IPS-20b (cell line): Measurements from ENCODE around the gene NVL.

Experiments
- H3K27ac ChIP-seq: one replicate; pipeline ENCODE4 v1.5.1; 2013; ENCODE audit warnings: low read length
- H3K27me3 ChIP-seq: 2 replicates; pipeline ENCODE4 v1.6.1; 2013; ENCODE audit warnings: mild to moderate bottlenecking, low read length, inconsistent platforms; ENCODE audit not compliant: insufficient read depth
- H3K36me3 ChIP-seq: 2 replicates; pipeline ENCODE4 v1.6.1; 2013; ENCODE audit warnings: low read depth, mild to moderate bottlenecking, inconsistent platforms, low read length, moderate library complexity; ENCODE audit not compliant: insufficient read depth
- H3K4me1 ChIP-seq: 2 replicates; pipeline ENCODE4 v1.6.1; 2013; ENCODE audit warnings: mild to moderate bottlenecking, control low read depth, inconsistent platforms, low read length, moderate library complexity; ENCODE audit not compliant: insufficient read depth
- H3K4me3 ChIP-seq: 2 replicates; pipeline ENCODE4 v1.5.1; 2013; ENCODE audit warnings: mild to moderate bottlenecking, low read length, inconsistent platforms
- H3K9ac ChIP-seq: 2 replicates; pipeline ENCODE4 v1.6.1; 2013; ENCODE audit warnings: low read depth, mild to moderate bottlenecking, inconsistent platforms, low read length, moderate library complexity
- H3K9me3 ChIP-seq: 2 replicates; pipeline ENCODE4 v1.6.1; 2013; ENCODE audit warnings: mild to moderate bottlenecking, low read depth, low read length, inconsistent platforms; ENCODE audit not compliant: insufficient read depth

NVL gene

GRCh38 chr1:224271106-224271505 lies 58.9 kb downstream of the NVL start:
- H3K27ac ChIP-seq = no peak overlapping the region
- no peak overlapping the region for H3K9ac ChIP-seq
- H3K4me3 ChIP-seq = no peak overlapping the region
- H3K4me1 ChIP-seq = no peaks in the 10 kb centered on the region
- peaks cover 53% of the 10 kb centered on the region for H3K36me3 ChIP-seq
- no peaks in the 10 kb centered on the region for H3K9me3 ChIP-seq
- no peaks in the 10 kb centered on the region for H3K27me3 ChIP-seq

GRCh38 chr1:224267925-224268324 lies 62.0 kb downstream of the NVL start:
- Histone ChIP-seq H3K9ac (no peak overlapping the region), H3K4me1 (no peaks in the 10 kb centered on the region), H3K9me3 (no peaks in the 10 kb centered on the region), H3K4me3 (no peak overlapping the region), H3K27me3 (no peaks in the 10 kb centered on the region), H3K36me3 (peaks cover 47% of the 10 kb centered on the region), H3K27ac (no peak overlapping the region)

GRCh38 chr1:224266915-224267856 lies 62.8 kb downstream of the NVL start:
- H3K9me3 ChIP-seq = no peaks in the 10 kb centered on the region
- H3K36me3 ChIP-seq = peaks cover 47% of the 10 kb centered on the region
- H3K4me3 ChIP-seq = no peak overlapping the region
- H3K9ac ChIP-seq = no peak overlapping the region
- H3K4me1 ChIP-seq = no peaks in the 10 kb centered on the region
- no peaks in the 10 kb centered on the region for H3K27me3 ChIP-seq
- H3K27ac ChIP-seq = no peak overlapping the region

DNA sequence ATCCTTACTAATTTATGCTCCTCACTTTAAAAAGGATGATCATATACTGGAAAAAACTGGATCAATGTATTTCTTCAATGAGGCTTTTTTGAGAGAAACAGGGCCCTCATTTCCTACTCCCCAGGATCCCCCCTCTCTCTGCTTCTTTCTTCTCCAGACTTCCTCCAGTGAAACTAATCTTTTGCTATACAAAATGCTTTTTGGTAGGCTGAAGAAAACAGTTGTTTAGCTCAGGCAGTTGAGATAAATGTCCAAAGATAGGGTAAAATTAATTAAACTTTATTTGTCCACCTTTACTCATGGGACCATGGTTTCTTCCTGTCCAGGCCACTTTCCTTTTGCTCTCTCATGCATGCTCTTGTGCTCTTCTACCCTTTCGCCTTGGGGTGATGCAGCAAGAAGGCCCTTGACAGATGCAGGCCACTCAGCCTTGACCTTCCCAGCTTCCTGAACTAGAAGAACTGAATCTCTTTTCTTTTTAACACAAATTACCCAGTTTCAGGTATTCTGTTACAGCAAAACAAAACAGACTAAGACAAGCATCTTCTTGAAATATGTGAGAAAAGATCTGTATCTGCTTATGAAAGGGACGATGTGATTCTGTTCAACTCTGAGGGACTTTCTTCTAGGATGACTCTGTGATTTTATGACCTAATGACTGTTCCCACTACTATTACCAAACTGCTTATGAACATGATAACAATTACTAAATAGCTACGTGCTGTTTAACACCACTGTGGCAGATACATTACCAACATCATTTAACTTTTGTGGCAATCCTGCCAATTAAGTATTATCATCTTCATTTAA lies 63.7 kb downstream of the NVL start:
- no peaks in the 10 kb centered on the region for H3K27me3 ChIP-seq
- no peaks in the 10 kb centered on the region for H3K4me1 ChIP-seq
- no peak overlapping the region for H3K4me3 ChIP-seq
- peaks cover 47% of the 10 kb centered on the region for H3K36me3 ChIP-seq
- no peak overlapping the region for H3K9ac ChIP-seq
- H3K9me3 ChIP-seq = no peaks in the 10 kb centered on the region
- H3K27ac ChIP-seq = no peak overlapping the region

- no peak overlapping the region for H3K9ac ChIP-seq
- H3K27ac ChIP-seq = no peak overlapping the region
- no peaks in the 10 kb centered on the region for H3K9me3 ChIP-seq
- H3K4me3 ChIP-seq = no peak overlapping the region
- H3K4me1 ChIP-seq = no peaks in the 10 kb centered on the region
- no peaks in the 10 kb centered on the region for H3K27me3 ChIP-seq
- H3K36me3 ChIP-seq = peaks cover 36% of the 10 kb centered on the region
These were observed 65.7 kb downstream of the NVL start for GRCh38 chr1:224264321-224264720.

- peaks cover 34% of the 10 kb centered on the region for H3K36me3 ChIP-seq
- no peak overlapping the region for H3K4me3 ChIP-seq
- no peak overlapping the region for H3K9ac ChIP-seq
- H3K27me3 ChIP-seq = no peaks in the 10 kb centered on the region
- H3K27ac ChIP-seq = no peak overlapping the region
- H3K9me3 ChIP-seq = no peaks in the 10 kb centered on the region
- peaks cover 2% of the 10 kb centered on the region; the same call in 1 of the 2 replicates for H3K4me1 ChIP-seq
These were observed 67.5 kb downstream of the NVL start for GRCh38 chr1:224262373-224263054.

DNA sequence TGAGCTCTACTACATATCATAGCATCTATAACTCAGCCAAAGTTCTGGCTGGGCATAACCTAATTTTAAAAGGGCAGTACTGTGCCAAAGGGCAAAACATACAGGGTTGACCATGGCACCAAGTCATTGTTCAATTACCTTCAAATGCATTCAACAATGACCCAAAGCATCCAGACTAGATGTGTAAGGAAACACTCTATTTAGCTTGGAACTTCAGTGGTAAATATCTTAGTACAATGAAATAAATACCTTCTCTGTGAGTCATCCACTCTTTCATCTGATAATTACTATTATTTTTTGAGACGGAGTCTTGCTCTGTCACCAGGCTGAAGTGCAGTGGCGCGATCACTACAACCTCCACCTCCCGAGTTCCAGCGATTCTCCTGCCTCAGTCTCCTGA lies 70.0 kb downstream of the NVL start:
- Histone ChIP-seq H3K27me3 (no peaks in the 10 kb centered on the region), H3K4me1 (peaks cover 18% of the 10 kb centered on the region; the same call in 1 of the 2 replicates), H3K9ac (no peak overlapping the region), H3K27ac (no peak overlapping the region), H3K4me3 (no peak overlapping the region), H3K36me3 (peaks cover 16% of the 10 kb centered on the region; the same call in 1 of the 2 replicates), H3K9me3 (no peaks in the 10 kb centered on the region)

GRCh38 chr1:224258351-224258750 lies 71.6 kb downstream of the NVL start:
- peaks cover 5% of the 10 kb centered on the region; the same call in 1 of the 2 replicates for H3K36me3 ChIP-seq
- peaks cover 18% of the 10 kb centered on the region; the same call in 1 of the 2 replicates for H3K4me1 ChIP-seq
- H3K9ac ChIP-seq = no peak overlapping the region
- H3K27ac ChIP-seq = no peak overlapping the region
- no peaks in the 10 kb centered on the region for H3K27me3 ChIP-seq
- no peaks in the 10 kb centered on the region for H3K9me3 ChIP-seq
- H3K4me3 ChIP-seq = no peak overlapping the region

GRCh38 chr1:224256640-224257039 lies 73.3 kb downstream of the NVL start:
- Histone ChIP-seq H3K36me3 (peaks cover 5% of the 10 kb centered on the region; the same call in 1 of the 2 replicates), H3K9me3 (no peaks in the 10 kb centered on the region), H3K9ac (peak overlapping the region; percentile 53; the same call in 1 of the 2 replicates), H3K27ac (peak overlapping the region; percentile 74), H3K27me3 (no peaks in the 10 kb centered on the region), H3K4me3 (peak overlapping the region; percentile 26; the same call in 1 of the 2 replicates), H3K4me1 (peaks cover 18% of the 10 kb centered on the region; the same call in 1 of the 2 replicates)

DNA sequence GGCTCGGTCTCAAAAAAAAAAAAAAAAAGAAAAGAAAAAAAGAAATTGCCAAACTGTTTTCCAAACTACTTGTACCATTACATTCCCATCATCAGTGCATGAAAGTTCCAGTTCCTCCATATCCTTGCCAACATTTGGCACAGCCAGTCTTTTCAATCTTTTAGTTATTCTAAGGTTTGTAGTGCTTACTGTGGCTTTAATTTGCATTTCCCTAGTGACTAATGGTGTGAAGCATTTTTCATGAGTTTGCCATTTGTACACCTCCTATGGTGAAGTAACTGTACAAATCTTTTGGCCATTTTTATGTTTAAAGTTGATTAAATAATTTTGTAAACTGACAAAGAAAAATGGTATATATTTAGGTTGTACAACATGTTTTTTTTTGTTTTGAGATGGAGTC lies 76.3 kb downstream of the NVL start:
- H3K9me3 ChIP-seq = no peaks in the 10 kb centered on the region
- H3K36me3 ChIP-seq = peaks cover 11% of the 10 kb centered on the region
- H3K9ac ChIP-seq = no peak overlapping the region
- H3K27me3 ChIP-seq = no peaks in the 10 kb centered on the region
- H3K4me3 ChIP-seq = no peak overlapping the region
- H3K4me1 ChIP-seq = peaks cover 18% of the 10 kb centered on the region; the same call in 1 of the 2 replicates
- no peak overlapping the region for H3K27ac ChIP-seq

- H3K27me3 ChIP-seq = no peaks in the 10 kb centered on the region
- no peak overlapping the region for H3K27ac ChIP-seq
- H3K9ac ChIP-seq = no peak overlapping the region
- H3K36me3 ChIP-seq = peaks cover 24% of the 10 kb centered on the region
- H3K4me1 ChIP-seq = peaks cover 16% of the 10 kb centered on the region; the same call in 1 of the 2 replicates
- H3K4me3 ChIP-seq = no peak overlapping the region
- no peaks in the 10 kb centered on the region for H3K9me3 ChIP-seq
These were observed 77.5 kb downstream of the NVL start for GRCh38 chr1:224252479-224252878.
